ENCODE results near the gene SMG6. TPM values are rescaled to one million over a fixed set of nuclear protein-coding genes. Genes with fewer than 3 reads are reported as not detected.

SMG6 gene
- total and polyA plus RNA-seq, 2 of the 13 experiments (the other 11 are each of a cell fraction or from before 2014, with no cell fraction given) = 4.6 to 14.6 TPM

GRCh38 chr17:2343421-2343820 lies 39.8 kb upstream of the SMG6 start:
- no peak overlapping the region for H2AFZ ChIP-seq (ENCODE audit: low read length)
- TF ChIP-seq NR3C1 (CRISPR knock-in tag; IDR thresholded peaks at IDR 0.05) (no peak), FOXA3 (CRISPR knock-in tag; IDR thresholded peaks at IDR 0.05) (no peak), STAT6 (CRISPR knock-in tag; IDR thresholded peaks at IDR 0.05; ENCODE audit: borderline replicate concordance) (no peak), PPARG (CRISPR knock-in tag; conservative IDR thresholded peaks at IDR 0.05) (no peak), ARID3A (IDR thresholded peaks at IDR 0.05; ENCODE audit: low read depth, low read length) (no peak), THAP8 (CRISPR knock-in tag; IDR thresholded peaks at IDR 0.05; ENCODE audit: borderline replicate concordance) (no peak), GATA4 (IDR thresholded peaks at IDR 0.05; ENCODE audit: borderline replicate concordance, low read depth) (no peak), ZNF678 (CRISPR knock-in tag; IDR thresholded peaks at IDR 0.05) (no peak), ELK4 (CRISPR knock-in tag; IDR thresholded peaks at IDR 0.05; ENCODE audit: borderline replicate concordance) (no peak), CHD2 (IDR thresholded peaks at IDR 0.05; ENCODE audit: low read depth, low read length) (no peak), FOXK1 (CRISPR knock-in tag; IDR thresholded peaks at IDR 0.05; ENCODE audit: borderline replicate concordance, low read depth) (no peak), ZNF276 (CRISPR knock-in tag; IDR thresholded peaks at IDR 0.05; ENCODE audit: low read depth) (no peak), FOXM1 (CRISPR knock-in tag; IDR thresholded peaks at IDR 0.05) (no peak), AKAP8 (CRISPR knock-in tag; IDR thresholded peaks at IDR 0.05) (no peak), NFIB (CRISPR knock-in tag; IDR thresholded peaks at IDR 0.05; ENCODE audit: borderline replicate concordance) (no peak), PREB (CRISPR knock-in tag; IDR thresholded peaks at IDR 0.05) (no peak)

More at GRCh38 chr17:2343421-2343820, 39.8 kb upstream of the SMG6 start:
- Histone ChIP-seq H3K9ac (ENCODE audit: insufficient read depth, low read depth, low read length) (no peak overlapping the region), H3K79me2 (ENCODE audit: insufficient read depth, low read length) (peaks cover 1% of the 10 kb centered on the region), H3K27me3 (ENCODE audit: control insufficient read depth in 1 of 2, insufficient read depth in 2 of 2, low read length in 2 of 2) (no peaks in the 10 kb centered on the region), H3K9me3 (ENCODE audit: low read length) (no peaks in the 10 kb centered on the region), H3K4me2 (ENCODE audit: low read depth, low read length) (no peak overlapping the region), H3K4me3 (replicated peaks in 1 of 3; ENCODE audit: insufficient read depth in 1 of 3, low read depth in 2 of 3, low read length in 3 of 3) (no peak overlapping the region), H4K20me1 (ENCODE audit: insufficient read depth, low read length) (no peaks in the 10 kb centered on the region), H3K36me3 (replicated peaks in 1 of 2; ENCODE audit: control insufficient read depth in 1 of 2, insufficient read depth in 2 of 2, low read length in 2 of 2) (peaks cover 6 to 15% of the 10 kb centered on the region in 2 experiments; a peak in 3 of 5 replicates), H3K27ac (ENCODE audit: extremely low read length, insufficient read depth, low read length) (no peak overlapping the region), H3K4me1 (ENCODE audit: insufficient read depth, low read length) (peaks cover 19% of the 10 kb centered on the region)
- no peak for ATAC-seq
- DNase-seq (ENCODE audit: low spot score) = no peak
- in situ Hi-C loops (cut with HindIII; ENCODE audit: extremely low pct_ligation_motif_present, low pct_unique_long_range_greater_than_20kb) = no loop called here
- POLR2A ChIA-PET = no interaction called here
- 87% methylated on average over 4 of the region's 5 CpGs for WGBS (ENCODE audit: low lambda C conversion rate)
- CTCF ChIA-PET (ENCODE audit: low intra/inter-chr PET ratio, low total read pairs) = no interaction called here
- no TSS peak for BruUV-seq (replicated peaks)
- FAIRE-seq = no peak
- intact Hi-C loops (cut with micrococcal nuclease; ENCODE audit: unreplicated experiment) = no loop called here

All from HepG2 (cell line).